CD4-positive, alpha-beta T cell treated with Interferon gamma for 1 hour (primary cell): Measurements from ENCODE around the gene ACYP2.
"Not testable (repeated sequence)": the region's sequence is repeated elsewhere in the genome, so short reads cannot be mapped to it uniquely, and the experiment has no call there.

ENCODE experiments used
- DNase-seq: peaks from one replicate; pipeline ENCODE4 v3.0.0-alpha.2; 2020

ACYP2 gene

DNA sequence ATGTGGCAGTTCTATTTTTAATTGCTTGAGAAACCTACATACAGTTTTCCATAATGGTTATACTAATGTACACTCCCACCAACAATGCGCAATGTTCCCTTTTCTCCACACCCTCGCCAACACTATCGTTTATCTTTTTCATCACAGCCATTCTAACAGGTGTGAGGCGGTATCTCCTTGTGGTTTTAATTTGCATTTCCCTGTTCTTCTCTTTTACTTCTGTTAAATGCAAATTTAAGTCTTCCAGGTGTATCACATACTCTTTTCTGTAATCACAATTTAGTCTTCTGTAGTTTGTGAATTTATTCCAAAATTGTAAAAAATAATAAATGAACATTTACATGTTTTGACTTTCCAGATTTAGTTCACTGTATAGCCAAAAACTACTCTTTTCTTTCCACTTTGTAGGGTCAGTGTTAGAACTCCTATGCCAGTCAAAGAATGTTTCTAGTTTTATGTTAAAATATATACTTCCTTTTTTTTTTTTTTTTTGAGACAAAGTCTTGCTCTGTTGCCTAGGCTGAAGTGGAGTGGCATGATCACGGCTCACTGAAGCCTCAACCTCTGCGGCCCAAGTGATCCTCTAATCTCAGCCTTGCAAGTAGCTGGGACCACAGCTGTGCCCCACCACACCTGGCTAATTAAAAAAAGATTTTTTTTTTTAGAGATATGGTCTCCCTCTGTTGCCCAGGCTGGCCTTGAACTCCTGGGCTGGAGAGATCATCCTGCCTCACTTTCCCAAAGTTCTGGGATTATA is 15.4 kb upstream of the ACYP2 start:
- DNase-seq: peak; percentile 68

DNA sequence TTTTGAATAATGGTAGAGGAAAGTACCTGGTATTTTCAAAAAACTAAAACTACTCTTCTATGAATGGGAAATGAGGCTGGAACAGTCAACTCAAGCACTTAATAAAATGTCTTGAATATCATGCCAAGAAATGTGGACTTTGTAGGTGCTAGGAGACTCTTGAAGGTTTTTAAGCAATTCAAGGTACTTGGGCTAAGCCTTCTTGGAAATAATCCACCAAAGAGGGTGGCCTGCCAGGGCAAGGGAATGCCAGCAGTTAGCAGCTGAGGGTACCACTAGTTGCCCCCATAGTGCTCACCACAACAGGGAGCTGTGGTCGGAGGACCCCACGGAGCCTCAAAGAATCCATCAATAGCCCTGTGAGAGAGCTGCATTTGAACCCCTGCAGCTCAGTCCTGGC is 14.6 kb upstream of the ACYP2 start:
- DNase-seq: no peak

DNA sequence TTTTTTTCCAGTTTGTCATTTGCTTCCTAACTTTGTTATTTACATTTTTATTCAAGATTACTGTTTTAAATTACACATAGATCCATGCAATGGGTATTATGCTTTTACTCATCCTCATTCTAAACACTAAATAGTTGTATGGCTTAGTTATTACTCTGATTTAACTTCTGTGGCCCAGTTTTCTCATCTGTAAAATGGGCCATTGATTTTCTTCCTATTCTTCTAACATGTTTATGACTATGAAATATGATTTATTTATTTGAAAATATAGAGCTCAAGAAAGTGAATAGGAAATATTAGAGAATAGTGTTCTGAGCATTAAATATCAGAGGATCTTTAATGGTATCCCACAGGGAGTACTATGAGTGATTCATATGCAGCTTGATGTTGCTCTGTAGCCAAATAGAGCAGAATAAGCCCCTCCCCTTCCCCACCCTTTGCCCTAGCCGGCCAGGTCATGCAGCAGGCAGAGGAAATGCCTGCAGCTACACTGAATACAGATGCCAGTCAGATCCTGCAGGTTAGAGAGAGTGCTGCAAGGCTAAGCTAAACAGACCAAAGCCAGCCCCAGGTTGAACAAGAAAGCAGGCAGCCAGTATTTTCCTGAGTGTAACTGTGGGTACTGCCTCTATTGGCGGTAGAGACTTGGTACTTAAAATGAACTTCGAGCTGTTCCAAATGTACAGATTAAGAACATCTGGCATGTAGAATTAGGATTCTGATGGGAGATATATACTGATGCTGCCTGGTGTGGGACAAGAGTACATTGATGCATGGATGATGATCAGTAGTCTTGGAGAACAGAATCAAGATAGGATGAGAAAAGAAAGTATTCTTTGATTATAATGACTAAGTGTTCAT is 11.7 kb upstream of the ACYP2 start:
- DNase-seq: peak; percentile 56

DNA sequence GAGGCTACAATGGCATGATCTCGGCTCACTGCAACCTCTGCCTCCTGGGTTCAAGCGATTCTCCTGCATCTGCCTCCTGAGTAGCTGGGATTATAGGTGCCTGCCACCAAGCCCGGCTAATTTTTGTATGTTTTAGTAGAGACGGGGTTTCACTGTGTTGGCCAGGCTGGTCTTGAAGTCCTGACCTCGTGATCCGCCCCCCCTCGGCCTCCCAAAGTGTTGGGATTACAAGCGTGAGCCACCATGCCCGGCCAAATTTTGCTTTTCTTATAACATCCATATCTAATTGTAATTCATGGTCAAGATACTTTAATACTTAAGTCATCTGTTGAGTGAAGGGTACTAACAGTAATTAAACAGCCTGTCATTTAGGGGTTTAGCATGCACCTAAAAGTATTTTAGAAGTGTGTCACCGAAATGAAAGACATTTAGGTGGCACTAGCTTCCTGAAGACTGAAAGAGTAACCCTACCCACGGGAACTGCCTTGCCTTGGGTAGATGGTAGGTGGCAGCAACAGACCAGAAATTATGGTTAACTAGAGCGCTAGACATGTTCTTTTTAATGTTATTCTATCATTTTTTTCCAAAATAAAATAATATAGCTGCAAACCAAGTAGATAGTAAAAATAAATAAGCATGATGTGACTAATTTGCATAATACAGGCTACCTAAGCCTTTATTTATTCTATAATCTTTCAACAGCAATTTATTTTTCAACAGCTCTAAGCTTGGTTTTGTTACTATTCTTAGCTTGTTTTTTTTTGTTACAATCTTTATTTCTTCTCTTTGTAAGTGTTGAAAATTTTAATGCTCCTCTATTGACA is 8.6 kb upstream of the ACYP2 start:
- peak; percentile 29 for DNase-seq

DNA sequence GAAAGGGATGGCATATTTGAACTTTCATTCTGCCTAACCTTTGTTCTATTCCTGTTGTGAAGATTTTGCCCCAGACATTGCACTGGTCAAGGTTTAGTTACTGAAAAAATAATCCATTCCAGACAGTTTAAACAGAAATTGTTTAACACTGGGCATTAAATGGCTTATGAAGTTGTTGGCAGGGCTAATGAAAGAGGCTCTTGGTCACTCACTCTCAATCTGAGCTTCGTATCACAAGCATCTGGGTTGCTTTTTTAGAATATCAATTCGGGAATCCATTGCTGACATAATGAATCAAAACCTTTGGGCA is 8.0 kb upstream of the ACYP2 start:
- DNase-seq: no peak

DNA sequence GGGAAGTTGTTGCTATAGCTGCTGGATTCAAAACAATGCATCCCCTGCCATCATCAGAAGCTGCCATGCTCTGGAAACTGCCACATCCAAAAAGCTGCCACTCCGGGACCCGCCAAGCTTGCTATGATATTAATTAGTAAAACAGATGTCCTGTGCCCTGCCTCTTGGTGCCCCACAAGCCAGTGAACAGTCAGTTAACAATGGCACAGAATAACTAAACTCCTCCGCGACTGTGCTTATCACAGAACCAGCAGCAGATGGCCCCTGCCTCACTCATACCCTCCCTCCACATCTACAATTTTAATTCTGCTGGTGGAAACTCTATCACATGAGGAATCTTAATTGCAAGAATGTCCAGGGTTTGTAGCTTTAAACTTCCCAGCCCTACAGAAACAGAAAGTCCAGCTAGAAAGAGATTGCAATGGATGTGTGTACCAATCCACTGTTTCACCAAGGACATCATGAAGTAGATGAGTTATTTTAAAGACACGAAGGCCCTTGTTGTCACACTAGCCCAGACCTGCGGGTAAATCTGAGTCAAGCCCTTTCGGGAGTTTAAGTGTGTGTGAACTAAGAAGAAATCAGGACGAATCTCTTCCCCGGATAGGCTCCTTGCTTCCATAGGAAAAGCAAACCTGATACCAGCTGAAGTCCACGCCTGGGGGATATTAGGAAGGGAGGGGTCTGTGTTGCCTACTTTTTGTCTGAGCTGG is 7.4 kb upstream of the ACYP2 start:
- DNase-seq: no peak

DNA sequence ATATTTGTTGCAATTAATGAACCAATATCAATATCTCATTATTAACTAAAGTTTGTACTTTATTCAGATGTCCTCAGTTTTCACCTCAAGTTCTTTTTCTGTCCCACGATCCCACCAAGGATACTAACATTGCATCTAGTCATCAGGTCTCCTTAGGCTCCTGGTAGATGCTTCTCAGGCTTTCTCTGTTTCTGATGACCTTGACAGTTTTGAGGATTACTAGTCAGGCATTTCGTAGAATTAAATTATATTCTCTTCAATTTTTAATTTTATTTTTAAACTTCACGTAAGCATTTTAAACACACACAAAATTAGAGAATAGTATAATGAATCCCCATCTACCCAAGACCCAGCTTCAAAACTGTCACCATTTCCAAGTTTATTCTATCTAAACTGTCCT is 5.6 kb upstream of the ACYP2 start:
- DNase-seq: no peak

DNA sequence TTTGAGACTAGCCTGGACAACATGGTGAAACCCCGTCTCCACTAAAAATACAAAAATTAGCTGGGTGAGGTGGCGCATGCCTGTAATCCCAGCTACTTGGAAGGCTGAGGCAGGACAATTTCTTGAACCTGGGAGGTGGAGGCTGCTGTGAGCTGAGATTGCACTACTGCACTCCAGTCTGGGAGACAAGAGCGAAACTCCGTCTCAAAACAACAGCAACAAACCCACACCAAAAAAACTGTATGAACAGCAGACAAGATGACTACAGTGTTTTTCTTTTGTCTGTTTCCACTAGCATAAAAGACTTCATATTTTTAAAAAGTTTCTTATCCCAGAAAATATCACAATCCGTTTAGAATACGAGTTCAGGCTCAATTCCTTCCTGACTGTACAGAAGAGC is 936 bp upstream of the ACYP2 start:
- not testable (repeated sequence) for DNase-seq

DNA sequence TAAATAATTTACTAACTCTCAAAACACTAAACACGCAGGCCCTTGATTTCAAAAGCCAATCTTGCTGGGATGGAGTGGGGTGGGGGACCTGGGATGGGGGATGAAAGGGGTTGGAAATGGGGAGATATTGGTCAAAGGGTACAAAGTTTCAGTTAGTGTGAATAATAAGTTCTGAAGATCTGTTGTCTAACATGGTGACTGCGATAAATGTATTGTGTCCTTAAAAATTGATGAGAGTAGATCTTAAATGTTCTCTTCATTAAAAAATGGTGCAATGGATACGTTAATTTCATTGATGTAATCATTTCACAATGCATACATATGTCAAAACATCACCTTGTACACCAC is 505 bp upstream of the ACYP2 start:
- no peak for DNase-seq

DNA sequence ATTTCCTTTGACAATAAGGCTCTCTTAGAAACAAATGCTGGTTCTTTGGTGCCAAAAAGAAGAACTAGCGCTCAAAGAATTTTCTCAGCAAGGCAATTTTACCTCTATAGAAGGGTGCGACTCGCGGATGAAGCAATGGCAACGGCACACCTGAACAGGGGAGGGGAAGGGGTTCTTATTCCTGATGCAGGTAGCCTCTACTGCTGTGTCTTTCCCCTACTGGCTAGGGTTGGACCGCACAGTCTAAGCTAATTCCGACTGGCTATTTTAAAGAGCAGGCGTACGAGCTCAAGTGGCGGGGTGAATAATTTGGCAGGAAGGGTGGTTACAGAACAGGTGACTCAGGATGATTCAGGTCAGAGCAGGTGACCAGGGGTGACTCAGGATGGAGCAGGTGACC is 1.2 kb downstream of the ACYP2 start:
- DNase-seq: not testable (repeated sequence)

DNA sequence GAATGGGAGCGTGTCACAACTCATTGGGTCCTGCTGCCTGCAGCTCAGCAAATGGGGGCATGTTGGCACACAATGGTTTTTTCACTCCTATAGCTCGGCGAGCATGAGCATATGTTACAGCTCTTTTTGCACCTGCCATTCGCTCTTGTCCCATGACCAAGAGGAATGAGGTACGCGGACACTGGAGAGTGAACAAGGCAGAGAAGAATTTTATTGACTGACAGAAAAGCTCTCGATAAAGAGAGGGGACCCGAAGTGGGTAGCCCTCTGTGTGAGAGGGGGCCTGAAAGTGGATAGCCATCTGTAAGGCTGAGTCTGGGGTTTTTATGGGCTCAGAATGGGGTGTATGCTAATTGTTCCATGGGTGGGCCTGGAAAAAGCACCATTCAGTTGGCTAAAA is 5.5 kb downstream of the ACYP2 start:
- no peak for DNase-seq

DNA sequence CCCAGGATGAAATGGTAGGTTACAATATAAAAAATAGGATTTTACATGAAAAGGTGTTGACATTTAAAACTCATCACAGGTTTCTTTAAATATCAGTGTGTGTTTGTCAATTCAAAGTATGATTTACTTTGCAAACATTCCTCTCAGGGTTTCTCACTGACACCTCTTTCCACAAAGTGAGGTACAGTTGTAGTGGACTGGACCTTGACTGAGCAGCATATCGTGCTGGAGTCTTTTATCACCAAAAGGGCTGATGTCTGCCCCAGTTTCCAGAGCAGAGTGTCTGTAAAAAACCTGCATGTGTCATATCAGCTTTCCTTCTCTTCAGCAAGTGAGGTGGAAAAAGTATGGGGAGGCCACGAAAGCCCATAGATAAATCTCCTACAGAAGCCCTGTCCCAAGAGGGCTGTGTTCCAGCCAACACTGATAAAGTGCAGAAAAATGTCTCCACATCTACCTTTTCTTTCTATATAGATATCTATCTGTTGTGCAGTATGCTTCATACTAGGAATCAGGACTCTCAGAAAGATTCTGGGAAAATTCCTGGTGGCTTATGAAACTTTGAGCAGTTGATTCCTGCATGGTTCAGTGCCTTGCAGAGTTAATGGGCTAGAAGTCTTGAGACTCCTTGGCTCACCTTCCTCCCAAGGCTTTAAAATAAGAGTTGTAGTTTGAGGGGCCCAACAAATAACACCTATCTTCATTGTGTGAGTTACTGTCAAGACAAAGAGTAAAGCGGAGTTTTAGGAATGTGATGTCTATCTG is 6.9 kb downstream of the ACYP2 start:
- no peak for DNase-seq

DNA sequence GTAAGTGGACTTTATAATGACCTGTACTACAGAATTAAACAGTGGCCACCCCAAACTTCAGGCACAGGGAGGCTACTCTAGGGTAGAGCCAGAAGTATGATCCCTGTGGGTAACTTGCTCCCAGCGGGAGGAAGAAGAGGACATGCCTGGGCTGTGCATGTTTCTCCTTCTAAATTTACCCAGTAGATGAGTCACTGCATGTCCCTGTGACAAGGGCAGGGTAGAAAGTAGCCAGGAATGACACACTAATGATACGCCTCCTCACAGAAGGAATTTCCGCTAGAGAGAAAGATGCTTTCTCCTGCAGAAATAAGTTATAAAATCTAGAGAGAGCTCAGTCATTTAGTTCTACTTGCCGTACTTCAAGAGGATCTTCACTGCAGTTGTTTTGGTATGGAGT is 7.5 kb downstream of the ACYP2 start:
- no peak for DNase-seq

DNA sequence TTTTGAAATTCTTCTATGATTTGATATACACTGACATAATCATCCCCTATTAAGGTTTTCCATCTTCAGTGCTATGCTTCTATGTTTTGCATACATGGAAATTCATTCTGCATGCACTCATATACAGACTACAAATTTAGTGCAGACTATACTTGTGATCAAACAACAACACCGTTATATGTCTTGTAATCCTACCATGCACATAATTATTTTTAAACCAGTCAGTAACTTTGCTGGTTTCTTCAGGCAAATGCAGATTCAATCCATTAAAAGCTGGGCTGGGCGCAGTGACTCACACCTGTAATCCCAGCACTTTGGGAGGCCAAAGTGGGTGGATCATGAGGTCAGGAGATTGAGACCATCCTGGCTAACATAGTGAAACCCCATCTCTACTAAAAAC is 11.8 kb downstream of the ACYP2 start:
- not testable (repeated sequence) for DNase-seq

DNA sequence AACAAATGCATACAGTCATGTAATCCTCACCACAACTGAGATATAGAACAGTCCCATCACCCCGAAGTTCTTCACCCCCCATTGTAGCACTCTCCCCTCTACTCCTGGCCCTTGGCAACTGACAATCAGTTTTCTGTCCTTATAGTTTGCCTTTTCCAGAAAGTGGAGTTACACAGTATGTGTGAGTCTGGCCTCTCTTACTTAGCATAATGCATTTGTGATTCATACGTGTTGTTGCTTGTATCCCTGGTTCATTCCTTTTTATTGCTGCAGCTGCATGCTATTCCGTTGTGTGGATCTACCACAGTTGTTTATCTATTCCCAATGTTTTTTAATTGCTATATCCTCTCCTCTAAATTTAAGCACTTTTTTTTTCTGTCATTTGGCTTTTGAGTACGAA is 17.6 kb downstream of the ACYP2 start:
- no peak for DNase-seq

DNA sequence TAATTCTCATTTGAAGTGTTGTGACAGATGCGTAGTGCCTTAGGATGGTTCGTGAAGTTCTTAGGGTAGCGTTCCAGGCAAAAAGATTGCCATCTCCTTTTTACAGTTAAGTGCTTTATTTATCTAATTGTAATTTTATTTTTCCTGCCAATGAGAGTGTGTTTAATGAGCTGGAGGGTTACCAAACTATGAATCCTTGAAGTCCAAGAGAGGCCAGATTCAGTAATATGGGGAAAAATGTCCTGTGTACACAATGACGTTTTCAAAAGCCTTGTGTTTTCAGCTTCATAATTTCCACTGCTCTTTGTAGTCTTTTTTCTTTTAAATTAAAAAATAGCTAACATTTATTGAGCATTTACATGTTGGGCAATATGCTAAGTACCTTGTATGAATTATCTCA is 23.8 kb downstream of the ACYP2 start:
- DNase-seq: no peak

DNA sequence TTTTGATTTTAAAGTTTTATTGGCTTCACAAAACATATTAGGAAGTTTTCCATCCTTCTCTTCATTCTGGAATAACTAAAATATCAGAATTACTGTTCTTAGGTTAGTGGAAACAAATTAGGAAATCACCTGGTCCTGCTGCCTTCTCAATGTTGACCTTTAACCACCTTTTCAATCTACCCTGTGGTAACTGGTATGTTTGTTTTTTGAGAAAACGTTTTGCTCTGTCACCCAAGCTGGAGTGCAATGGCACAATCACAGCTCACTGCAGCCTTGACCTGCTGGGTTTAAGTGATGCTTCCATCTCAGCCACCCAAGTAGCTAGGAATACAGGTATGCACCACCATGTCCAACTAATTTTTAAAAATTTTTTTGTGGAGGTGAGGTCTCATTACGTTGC is 28.4 kb downstream of the ACYP2 start:
- no peak for DNase-seq

DNA sequence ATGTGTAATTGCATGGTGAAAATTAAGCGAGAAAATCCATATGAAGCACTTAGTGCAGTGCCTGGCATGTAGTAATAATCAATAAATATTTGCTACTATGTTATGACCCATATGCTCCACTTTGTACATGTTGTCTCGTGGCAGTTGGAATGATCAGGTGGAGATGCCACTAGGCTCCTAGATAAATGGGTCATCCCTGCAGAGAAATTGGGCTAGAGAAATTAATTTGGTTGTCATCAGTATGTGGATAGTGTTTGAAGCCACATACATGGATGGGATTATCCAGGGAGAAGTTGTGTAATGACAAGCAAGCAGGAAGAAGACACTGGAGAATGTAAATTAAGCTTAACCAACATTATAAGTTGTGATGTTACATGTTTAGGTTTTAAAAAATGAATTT is 33.0 kb downstream of the ACYP2 start:
- DNase-seq: no peak

DNA sequence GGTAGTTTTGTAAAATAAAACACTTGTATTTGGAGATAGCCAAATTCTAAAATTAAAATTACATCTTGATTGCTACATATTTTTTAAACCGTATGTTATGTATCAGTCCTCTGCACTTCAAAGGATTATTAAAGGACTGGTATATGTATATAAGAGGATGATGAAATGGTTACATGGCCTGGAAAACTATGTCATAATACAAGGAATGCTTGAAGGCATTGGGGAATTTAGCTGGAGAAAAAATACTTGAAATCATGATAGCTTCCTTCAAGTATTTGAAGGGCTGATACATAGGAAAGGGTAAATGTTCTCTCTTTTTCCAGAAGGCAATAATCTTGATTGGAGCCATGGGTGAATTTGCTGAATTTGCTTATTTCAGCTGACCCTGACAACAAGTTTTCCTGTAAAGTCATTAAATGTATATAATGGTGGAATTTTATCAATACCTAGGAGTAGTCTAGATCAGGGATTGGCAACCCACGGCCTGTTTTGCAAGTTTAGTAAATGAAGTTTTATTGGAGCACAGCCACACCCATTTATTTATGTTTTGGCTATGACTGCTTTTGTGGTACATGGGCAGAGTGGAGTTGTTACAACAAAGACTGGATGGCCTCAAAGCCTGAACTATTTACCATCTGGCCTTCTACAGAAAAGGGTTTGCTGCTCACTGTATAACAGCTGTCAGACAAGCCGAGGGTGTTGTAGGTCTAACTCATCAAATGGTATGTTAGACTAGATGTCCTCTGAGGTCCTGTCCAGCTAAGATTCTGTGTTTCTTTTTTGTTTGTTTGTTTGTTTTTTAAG is 34.4 kb downstream of the ACYP2 start:
- DNase-seq: no peak

DNA sequence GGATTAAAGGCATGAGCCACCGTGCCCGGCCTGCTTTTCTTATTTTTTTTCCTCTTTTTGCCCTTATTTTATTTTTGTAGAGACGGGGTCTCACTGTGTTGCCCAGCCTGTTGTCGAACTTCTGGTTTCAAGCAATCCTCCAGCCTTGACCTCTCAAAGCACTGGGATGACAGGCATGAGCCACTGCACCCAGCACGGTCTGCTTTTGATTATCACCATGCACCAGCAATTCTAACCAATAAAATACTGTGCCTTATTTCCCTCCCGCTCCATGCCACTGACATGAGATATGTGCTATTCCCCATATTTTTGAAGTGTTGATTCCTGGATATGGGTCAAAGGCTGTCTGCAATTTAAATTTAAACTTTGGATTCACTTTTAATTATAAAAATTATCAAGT is 42.9 kb downstream of the ACYP2 start:
- DNase-seq: no peak

DNA sequence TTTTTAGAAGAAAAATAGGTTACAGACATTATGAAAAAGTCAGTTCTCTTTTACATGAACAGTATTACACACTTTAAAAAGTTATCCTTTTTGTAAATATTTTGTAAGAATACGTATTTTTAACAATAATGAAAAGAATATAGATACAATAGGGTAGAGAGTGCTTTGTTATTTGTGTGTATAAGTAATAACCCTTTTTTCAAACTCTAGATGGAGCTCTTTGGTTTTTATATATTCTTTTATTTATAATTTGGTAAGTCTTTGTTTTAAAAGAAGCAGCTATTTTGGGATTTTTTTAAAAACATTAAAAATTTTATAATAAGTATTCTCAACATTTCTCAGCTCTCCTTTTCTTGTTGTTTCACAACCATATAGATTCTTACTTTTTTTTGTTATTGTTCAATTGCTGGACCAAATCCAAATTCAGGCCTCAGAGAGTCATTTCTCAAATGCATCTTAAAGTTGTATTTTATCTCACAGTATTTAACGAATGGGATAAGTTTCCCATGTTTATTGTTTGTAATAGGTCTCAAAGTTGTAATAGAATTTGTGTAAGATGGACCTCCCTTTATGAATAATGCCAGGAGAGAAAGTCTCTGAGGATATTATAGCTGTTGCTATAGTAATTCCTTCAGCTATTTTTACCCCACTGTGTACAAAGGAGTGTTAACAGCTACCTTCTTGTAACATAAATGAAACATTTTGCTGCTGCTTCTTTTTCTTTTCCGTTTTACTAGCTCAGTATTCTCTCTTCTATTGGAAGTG is 46.4 kb downstream of the ACYP2 start:
- no peak for DNase-seq
